GM12891 (cell line): Measurements from ENCODE around the gene GLYAT.
A peak's percentile ranks its signal among the peaks of the same experiment; 100 is the strongest.
"Not testable (repeated sequence)": the region's sequence is repeated elsewhere in the genome, so short reads cannot be mapped to it uniquely, and the experiment has no call there.

Source experiments
- DNase-seq: peaks from one replicate; pipeline ENCODE4 v3.0.0; 2011; ENCODE audit warnings: low spot score; ENCODE audit not compliant: insufficient read length
- FAIRE-seq: peaks from 2 replicates; lab custom pipeline; 2011; peaks lifted over from hg19 to GRCh38; lab: Jason Lieb, UNC
- PAX5 ChIP-seq: IDR thresholded peaks from 2 replicates; pipeline ENCODE4 v1.6.1; 2011; ENCODE audit warnings: low read length, moderate library complexity, mild to moderate bottlenecking; ENCODE audit not compliant: insufficient read depth, severe bottlenecking
- POLR2A ChIP-seq: IDR thresholded peaks from 2 replicates; pipeline ENCODE4 v1.6.1; 2011; ENCODE audit warnings: low read depth, low read length, control low read depth
- POLR2AphosphoS5 ChIP-seq: IDR thresholded peaks from 2 replicates; pipeline ENCODE4 v1.6.1; 2011; ENCODE audit warnings: low read depth, low read length, control low read depth
- POU2F2 ChIP-seq: IDR thresholded peaks from 2 replicates; pipeline ENCODE4 v1.6.1; 2011; ENCODE audit warnings: low read depth, mild to moderate bottlenecking, control low read depth, low read length, moderate library complexity
- SPI1 ChIP-seq: IDR thresholded peaks from 2 replicates; pipeline ENCODE4 v1.6.1; 2011; ENCODE audit warnings: low read depth, low read length, control low read depth
- TAF1 ChIP-seq: IDR thresholded peaks from 2 replicates; pipeline ENCODE4 v1.6.1; 2011; ENCODE audit warnings: low read depth, low read length, control low read depth

Gene GLYAT

GRCh38 chr11:58685973-58686722 lies 45.6 kb downstream of the GLYAT start:
- TF ChIP-seq POU2F2 (no peak), PAX5 (no peak), SPI1 (no peak), POLR2A (no peak)
- DNase-seq (no peak), FAIRE-seq (no peak)

GRCh38 chr11:58682660-58683059 lies 49.1 kb downstream of the GLYAT start:
- FAIRE-seq, DNase-seq: not testable (repeated sequence)

GRCh38 chr11:58677536-58677935 lies 54.2 kb downstream of the GLYAT start:
- FAIRE-seq, DNase-seq: not testable (repeated sequence)

- DNase-seq = no peak
- TF ChIP-seq PAX5 (no peak), SPI1 (no peak), POLR2AphosphoS5 (no peak), POU2F2 (no peak), TAF1 (no peak), POLR2A (no peak)
- no peak for FAIRE-seq
These were observed 55.1 kb downstream of the GLYAT start for GRCh38 chr11:58676563-58677135.

- FAIRE-seq = peak; percentile 86
- DNase-seq = peak; percentile 61
- TF ChIP-seq POLR2A (no peak), TAF1 (no peak), POLR2AphosphoS5 (no peak), SPI1 (no peak), POU2F2 (no peak), PAX5 (no peak)
These were observed 56.2 kb downstream of the GLYAT start for GRCh38 chr11:58675334-58676155.

- TF ChIP-seq SPI1 = no peak
- no peak for TF ChIP-seq POLR2AphosphoS5
- no peak for TF ChIP-seq POU2F2
- TF ChIP-seq PAX5 = no peak
- no peak for TF ChIP-seq TAF1
- TF ChIP-seq POLR2A = no peak
- no peak for DNase-seq
- FAIRE-seq = no peak
These were observed 57.1 kb downstream of the GLYAT start for GRCh38 chr11:58674609-58675008.

GRCh38 chr11:58671983-58672633 lies 59.6 kb downstream of the GLYAT start:
- no peak for FAIRE-seq
- TF ChIP-seq TAF1 (no peak), POLR2AphosphoS5 (no peak), POLR2A (no peak), PAX5 (no peak), SPI1 (no peak), POU2F2 (no peak)
- no peak for DNase-seq

- TF ChIP-seq TAF1 = no peak
- TF ChIP-seq SPI1 = no peak
- TF ChIP-seq POLR2A = no peak
- no peak for TF ChIP-seq POU2F2
- TF ChIP-seq PAX5 = no peak
- no peak for TF ChIP-seq POLR2AphosphoS5
- DNase-seq (no peak), FAIRE-seq (no peak)
These were observed 71.7 kb downstream of the GLYAT start for GRCh38 chr11:58659910-58660570.

GRCh38 chr11:58659404-58659803 lies 72.3 kb downstream of the GLYAT start:
- DNase-seq (no peak), FAIRE-seq (no peak)
- TF ChIP-seq TAF1 (no peak), POLR2AphosphoS5 (no peak), PAX5 (no peak)
